Activated T-cell treated with anti-CD3 and anti-CD28 coated beads, Interleukin-2, amount 50 U/mL, for 48 hours (primary cell): ENCODE measurements around the gene CLECL1.
"Not testable (repeated sequence)": the region's sequence is repeated elsewhere in the genome, so short reads cannot be mapped to it uniquely, and the experiment has no call there.

Experiments
- DNase-seq, 2 experiments: peaks; one replicate each; pipeline ENCODE4 v3.0.0-alpha.2; 2020

CLECL1 gene

DNA sequence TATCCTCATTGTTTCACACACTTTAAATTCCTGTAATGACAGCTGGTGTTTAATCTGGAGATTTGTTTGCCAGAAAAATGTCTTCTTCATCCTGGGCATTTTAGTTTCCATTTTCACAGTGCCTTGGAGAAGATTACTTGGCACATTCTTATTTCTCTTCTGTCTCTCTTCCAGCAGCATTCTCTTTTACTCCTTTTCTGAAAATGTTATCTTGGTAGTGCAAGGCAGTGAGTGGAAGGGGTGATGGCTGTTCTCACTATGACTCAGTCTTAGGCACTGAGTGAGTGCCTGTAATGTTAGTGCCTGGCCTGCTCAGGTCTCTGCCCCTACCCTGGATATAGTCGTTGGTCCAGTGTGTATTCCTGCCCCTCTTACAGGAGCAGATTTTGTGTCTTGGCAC, 13.1 kb downstream of the CLECL1 start:
- no peak for DNase-seq

DNA sequence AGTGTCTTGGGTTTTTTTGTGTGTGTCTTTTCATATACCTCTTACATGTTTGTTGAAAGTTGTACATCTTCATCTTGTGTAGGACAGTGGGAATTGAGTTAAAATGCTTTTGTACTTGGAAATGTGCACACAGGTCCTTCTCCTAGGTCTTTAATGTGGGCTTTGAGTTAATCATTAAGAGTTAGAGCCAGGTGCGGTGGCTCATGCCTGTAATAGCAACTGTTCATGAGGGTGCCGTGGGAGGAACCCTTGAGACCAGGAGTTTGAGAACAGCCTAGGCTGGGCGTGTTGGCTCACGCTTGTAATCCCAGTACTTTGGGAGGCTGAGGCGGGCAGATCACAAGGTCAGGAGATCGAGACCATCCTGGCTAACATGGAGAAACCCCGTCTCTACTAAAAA, 13.9 kb downstream of the CLECL1 start:
- no peak for DNase-seq

- no peak for DNase-seq
Observed at GRCh38 chr12:9717070-9717925, 15.6 kb downstream of the CLECL1 start.

DNA sequence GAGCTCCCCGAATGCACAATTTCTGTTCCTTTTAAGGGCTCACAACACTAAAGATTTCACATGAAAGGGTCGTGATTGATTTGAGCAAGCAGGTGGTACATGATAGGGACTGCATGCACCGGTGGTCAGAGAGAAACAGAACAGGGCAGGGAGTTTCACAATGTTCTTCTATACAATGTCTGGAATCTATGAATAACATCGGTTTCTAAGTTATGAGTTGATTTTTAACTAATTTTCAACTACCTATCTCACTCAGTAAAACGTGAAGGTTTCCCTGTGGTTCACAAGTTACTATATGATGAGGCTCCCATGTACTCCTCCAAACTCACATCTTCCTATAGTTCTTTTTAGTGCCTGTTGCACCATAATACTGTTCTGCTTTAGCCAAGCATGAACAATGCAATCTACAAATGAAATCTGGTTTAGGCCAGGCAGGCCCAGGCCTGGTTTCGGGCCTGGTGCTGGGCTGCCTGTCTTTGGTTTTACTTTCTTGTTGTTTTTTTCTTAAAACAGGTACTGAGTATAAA, 19.8 kb downstream of the CLECL1 start:
- not testable (repeated sequence) for DNase-seq

DNA sequence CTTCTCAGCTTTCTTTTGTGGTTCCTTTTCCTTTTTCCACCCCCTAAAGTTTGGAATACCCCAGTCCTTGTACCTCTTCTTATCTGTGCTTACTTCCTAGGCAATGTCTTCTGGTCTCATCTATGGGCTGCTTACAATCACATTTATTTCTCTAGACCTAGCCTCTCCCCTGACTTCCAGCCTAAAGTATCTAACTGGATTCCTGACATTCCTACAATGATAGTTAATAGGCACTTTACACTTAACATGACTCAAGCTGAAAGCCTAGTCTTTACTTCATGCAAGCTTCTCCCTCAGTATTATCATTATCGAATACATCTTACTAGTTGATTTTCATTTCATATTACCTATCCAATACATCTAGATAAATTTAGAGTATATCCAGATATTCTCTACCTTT, 21.2 kb downstream of the CLECL1 start:
- no peak for DNase-seq

DNA sequence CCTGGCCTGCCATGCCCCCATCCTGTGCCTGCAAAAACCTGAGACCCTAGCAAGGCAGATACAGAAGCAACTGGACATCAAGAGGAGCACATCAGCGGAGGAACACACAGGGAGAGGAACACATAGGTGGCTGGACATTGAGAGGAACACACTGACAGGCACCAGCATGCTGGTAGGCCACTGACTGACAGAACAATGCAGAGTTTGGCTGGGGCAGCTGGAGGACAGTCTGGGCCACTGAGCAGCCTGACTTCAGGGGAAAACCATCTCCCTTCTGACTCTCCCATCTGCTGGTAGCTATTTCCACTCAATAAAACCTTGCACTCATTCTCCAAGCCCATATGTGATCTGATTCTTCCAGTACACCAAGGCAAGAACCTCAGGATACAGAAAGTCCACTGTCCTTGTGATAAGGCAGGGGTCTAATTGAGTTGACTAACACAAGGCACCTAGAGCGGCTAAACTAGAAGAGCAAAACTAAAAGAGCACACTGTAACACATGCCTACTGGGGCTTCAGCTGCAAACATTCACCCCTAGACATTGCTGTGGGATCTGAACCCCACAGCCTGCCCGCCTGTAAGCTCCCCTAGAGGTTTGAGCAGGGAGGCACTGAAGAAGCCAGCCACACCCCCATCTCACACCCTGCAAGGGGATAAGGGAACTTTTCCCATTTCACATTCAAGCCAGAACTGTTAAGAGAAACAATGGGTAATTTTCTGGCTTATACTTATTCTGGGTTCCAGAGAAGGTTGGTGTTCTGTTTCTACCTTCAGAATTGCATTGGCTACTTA, 22.1 kb downstream of the CLECL1 start:
- DNase-seq: no peak

DNA sequence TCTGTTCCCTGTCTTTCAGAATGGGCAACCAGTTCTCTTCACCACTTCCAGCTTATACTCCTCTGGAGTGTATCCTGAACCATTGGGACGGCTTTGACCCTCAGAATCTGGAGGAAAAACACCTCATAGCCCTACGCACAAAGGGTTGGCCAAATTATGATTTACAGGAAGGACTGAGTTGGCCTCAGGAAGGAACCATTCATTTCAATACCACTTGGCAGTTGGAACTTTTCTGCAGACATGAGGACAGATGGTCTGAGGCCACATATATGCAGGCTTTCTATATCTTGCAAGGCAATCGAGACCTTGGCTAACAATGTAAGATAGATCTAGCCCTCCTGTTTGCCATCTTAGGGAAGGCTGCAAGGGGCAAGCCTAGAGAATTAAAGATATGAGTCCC, 24.0 kb downstream of the CLECL1 start:
- DNase-seq: no peak

DNA sequence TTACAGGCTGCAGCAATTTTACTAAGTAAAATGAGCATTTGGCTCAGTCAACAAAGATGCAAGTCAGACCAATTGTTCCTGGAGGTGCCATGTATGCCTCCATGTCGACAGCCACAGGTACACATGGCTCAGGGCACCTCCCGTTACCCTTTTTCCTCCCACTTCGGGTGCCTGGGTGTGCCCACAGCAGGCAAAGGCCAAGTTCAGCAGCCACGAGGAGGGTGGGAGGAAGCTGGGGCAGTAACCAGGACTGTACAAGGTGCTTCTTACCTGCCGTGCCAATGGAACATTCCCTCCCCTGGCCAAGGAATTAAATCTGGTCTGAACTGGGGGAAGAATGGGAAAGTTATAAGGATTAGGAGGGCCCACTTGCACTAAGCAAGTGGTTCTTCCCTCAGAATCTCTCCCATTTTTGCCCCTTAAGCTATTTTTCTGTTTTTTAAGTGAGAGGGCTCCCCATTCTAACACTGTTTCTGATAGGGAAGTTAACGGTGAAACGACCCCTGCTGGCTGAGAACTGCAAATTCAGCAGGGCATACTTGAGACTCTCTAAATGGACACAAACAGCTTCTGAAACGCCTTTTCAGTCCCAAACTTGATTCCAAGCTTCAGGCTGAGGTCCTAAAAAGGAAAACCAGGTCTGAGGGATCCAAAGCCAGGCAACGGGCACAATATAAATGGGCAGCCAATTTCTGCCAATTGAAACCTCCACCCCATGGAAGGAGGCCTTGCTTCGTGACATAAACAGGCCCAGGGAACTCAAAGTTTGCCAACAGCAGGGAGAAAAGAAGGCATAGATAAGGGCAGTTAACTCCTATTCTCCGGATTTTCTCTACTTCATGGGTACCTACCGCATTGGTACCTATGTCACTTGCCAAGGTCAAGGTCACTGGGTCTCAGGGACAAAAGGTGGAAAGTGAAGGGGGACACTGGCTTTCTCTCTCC, 24.8 kb downstream of the CLECL1 start:
- peak; percentile 76 to 78 for DNase-seq

DNA sequence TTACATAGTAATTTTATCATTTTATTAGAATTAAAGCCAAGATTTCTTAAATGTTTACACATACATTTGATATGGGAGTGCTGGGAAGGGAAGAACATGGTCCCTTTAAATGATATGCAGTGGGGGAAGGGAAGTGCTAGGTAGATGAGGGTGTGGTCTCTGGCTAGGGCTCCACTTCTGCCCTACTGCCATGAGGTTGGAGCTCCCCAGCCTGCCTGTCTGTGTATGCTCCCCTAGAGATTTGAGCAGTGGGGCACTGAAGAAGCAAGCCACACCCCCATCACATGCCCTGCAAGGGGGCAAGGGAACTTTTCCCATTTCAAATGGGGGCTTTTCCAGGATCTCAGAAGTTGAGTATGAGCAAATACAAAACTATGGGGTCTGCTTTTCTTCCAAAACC, 25.5 kb downstream of the CLECL1 start:
- peak in 1 of 2 experiments; percentile 31 for DNase-seq

DNA sequence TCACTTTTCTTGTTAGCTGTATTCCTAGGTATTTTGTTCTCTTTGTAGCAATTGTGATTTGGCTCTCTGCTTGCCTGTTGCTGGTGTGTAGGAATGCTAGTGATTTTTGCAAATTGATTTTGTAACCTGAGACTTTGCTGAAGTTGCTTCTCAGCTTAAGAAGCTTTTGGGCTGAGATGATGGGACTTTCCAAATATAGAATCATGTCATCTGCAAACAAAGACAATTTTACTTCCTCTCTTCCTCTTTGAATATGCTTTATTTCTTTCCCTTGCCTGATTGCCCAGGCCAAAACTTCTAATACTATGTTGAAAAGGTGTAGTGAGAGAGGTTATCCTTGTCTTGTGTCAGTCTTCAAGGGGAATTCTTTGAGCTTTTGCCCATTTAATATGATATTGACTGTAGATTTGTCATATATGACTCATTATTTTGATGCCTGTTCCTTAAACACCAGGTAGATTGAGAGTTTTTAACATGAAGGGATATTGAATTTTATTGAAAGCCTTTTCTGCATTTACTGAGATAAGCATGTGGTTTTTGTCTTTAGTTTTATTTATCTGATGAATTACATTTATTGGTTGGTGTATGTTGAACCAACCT, 26.7 kb downstream of the CLECL1 start:
- no peak for DNase-seq

DNA sequence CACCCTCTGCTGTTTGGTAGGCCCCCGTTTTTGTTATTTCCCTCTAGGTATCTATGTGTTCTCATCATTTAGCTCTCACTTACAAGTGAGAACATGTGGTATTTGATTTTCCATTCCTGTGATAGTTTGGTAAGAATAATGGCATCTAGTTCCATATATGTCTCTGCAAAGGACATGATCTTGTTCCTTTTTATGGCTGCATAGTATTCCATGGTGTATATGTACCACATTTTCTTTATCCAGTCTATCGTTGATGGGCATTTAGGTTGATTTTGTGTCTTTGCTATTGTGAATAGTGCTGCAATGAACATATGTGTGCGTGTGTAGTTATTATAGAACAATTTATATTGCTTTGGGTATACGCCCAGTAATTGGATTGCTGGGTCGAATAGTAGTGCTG, 28.3 kb downstream of the CLECL1 start:
- DNase-seq: not testable (repeated sequence)

DNA sequence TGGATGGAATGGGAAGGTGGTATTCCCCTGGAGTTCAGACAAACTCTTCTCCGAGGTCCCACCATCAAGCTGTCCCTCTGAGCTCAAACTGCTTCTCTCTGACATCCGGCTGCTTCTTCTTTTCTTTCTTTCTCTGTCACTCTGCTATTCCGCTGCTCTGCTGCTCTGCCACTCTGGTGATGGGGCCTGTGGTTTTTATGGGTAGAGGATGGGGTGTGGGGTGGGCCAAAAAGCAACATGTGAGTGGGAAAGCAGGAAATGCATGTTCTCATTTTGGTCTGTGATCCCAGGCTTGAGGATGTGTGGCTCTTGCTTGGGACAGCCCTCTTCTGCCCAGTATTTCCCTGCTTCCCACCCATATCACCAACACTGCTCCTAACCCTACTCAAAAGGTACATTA, 30.6 kb downstream of the CLECL1 start:
- peak; percentile 57 to 60 for DNase-seq

DNA sequence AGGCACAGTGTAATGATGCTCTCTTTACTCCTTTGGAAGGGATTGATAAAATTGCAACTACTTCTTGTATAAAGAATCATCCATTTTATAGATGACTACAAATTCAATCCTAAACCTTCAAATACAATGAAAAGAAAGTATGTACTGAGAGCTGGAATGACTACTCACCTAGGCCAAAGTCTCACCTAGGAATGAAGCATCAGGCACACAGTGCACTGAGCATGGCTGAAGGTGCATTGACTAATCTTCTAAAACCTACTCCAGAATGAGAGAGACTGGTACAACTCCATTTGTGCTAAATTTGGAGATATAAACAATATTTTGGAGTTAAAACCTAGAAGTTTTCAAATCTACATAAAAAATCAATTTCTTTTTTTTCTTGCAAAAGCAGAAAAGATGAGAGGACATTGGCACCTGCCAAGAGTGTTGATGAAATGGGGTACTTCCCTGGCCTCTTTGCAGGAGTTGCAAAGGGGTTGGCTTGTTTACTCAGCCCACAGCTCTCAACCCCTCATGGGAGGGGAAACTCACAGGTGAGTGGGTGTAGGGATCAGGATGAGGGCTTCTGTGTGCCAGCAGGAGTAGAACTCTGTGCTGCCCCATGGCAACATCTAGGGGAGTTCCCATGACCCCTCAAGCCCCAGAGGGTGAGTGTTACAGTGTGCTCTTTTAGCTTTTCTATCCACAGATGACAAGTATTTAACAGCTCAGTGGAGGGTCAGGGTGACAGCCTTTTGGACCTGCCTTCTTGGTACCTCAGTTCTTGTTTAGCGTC, 31.3 kb downstream of the CLECL1 start:
- DNase-seq: peak in 1 of 2 experiments; percentile 49

- no peak for DNase-seq
Observed at GRCh38 chr12:9700606-9700956, 32.3 kb downstream of the CLECL1 start.

- DNase-seq: no peak
Observed at GRCh38 chr12:9699898-9700605, 32.8 kb downstream of the CLECL1 start.

GRCh38 chr12:9699269-9699897, 33.5 kb downstream of the CLECL1 start:
- no peak for DNase-seq

DNA sequence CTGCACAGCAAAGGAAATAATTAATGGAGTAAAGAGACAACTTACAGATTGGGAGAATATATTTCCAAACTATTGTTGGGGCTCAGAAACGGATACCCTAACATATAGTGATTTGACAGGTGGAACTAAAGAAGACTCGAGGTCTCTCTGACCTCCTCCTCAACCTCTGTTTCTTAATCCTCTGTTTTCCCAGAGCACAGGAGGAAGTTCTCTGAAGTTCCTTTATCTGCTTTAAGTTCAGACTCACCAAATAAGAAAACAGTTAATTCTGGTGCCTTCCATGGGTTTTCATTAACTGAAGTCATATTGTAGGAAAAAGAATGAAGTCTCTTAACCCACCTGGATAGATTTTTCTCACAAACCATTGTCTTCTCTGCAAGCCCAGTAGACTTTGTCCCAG, 34.2 kb downstream of the CLECL1 start:
- no peak for DNase-seq

- no peak for DNase-seq
Observed at GRCh38 chr12:9697619-9698018, 35.3 kb downstream of the CLECL1 start.

DNA sequence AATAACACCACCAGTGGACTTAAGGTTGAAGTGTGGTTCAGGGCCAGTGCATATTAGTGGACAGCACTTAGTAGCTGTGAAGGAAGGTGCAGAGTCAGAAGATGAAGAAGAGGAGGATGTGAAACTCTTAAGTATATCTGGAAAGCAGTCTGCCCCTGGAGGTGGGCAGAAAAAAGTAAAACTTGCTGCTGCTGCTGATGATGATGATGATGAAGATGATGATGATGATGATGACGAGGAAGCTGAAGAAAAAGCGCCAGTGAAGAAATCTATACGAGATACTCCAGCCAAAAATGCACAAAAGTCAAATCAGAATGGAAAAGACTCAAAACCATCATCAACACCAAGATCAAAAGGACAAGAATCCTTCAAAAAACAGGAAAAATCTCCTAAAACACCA, 37.2 kb downstream of the CLECL1 start:
- DNase-seq: not testable (repeated sequence)

- not testable (repeated sequence) for DNase-seq
Observed at GRCh38 chr12:9695150-9695549, 37.7 kb downstream of the CLECL1 start.
